ENCODE data around the gene OR6V1.

GRCh38 chr7:143013473-143013872 is 38.7 kb upstream of the OR6V1 start:
- TF ChIP-seq CTCF (IDR thresholded peaks at IDR 0.05; ENCODE audit: low read depth, low read length, poor library complexity, severe bottlenecking) (no peak), EZH2phosphoT487 (IDR thresholded peaks at IDR 0.05; ENCODE audit: borderline replicate concordance, low read length) (no peak)

Data from DOHH2 (cell line).